Uterus (tissue), 4 donors: Measurements from ENCODE around the gene RASGRF1. TPM values are rescaled to one million over a fixed set of nuclear protein-coding genes. Genes with fewer than 3 reads are reported as not detected.
"Not testable (repeated sequence)": the region's sequence is repeated elsewhere in the genome, so short reads cannot be mapped to it uniquely, and the experiment has no call there.

ENCODE experiments used
- DNase-seq, 2 donors: peaks; one replicate each; pipeline ENCODE4 v3.0.0-alpha.2; 2019 to 2020
- H3K27ac ChIP-seq, 2 donors: fragments of 200-600 bp; sonication (generic); 1 replicate in 1 of 2; 2 replicates in 1 of 2; pipeline ENCODE4 v1.5.1; 2016 to 2018
- H3K27me3 ChIP-seq, 2 donors: fragments of 200-600 bp; sonication (generic); one replicate each; pipeline ENCODE4 v1.5.1; 2018 to 2019; ENCODE audit warnings: control low read depth in 1 of 2
- H3K36me3 ChIP-seq, 2 donors: fragments of 200-600 bp; sonication (generic); one replicate each; pipeline ENCODE4 v1.5.1; 2019; ENCODE audit warnings: control low read depth in 1 of 2
- H3K4me1 ChIP-seq, 2 donors: fragments of 200-600 bp; sonication (generic); one replicate each; pipeline ENCODE4 v1.5.1; 2018 to 2019; ENCODE audit warnings: control low read depth in 1 of 2
- H3K4me3 ChIP-seq, 2 donors: fragments of 200-600 bp; sonication (generic); 1 replicate in 1 of 2; 2 replicates in 1 of 2; pipeline ENCODE4 v1.5.1; 2018 to 2019; ENCODE audit warnings: mild to moderate bottlenecking in 1 of 2
- H3K9me3 ChIP-seq, 2 donors: fragments of 200-600 bp; sonication (generic); one replicate each; pipeline ENCODE4 v1.5.1; 2019; ENCODE audit warnings: control low read depth in 1 of 2
- POLR2A ChIP-seq, 2 donors: fragments of 450-650 bp; IDR thresholded peaks; one replicate each; pipeline ENCODE4 v1.6.1; 2016; ENCODE audit warnings: antibody characterized with exemption in 2 of 2, mild to moderate bottlenecking in 1 of 2, moderate library complexity in 1 of 2
- intact Hi-C: fragments of 100-400 bp; cut with DNase I; formaldehyde crosslinking; loops from one replicate; pipeline ENCODE4 v1.15.1; 2023; ENCODE audit warnings: low total_unique reads
- total RNA-seq, 4 donors: library from RNA; depleted of rRNA in 3 of 4; stranded (reverse); fragments of >200 nt in 3 of 4; gene quantifications; one replicate each; pipeline versions ENCODE4 v1.1.0 to v1.2.4, GENCODE V29; 2014 to 2023
- TF ChIP-seq, protein P1 (sequence below), 4 experiments: fragments of 200-600 bp in 2 of 4; fragments of 450-650 bp in 2 of 4; sonication (generic) in 2 of 4; IDR thresholded peaks; one replicate each; pipeline ENCODE4 v1.5.1; 2016 to 2019; ENCODE audit warnings: antibody characterized with exemption in 4 of 4, mild to moderate bottlenecking in 2 of 4, moderate library complexity in 1 of 4
- donor health status: DM: yes; HTN: yes; CAD: no.

Gene RASGRF1
- total RNA-seq, 4 donors from 2014 or later = 0.21 to 3.4 (median 1.8) TPM; not detected in 1

DNA sequence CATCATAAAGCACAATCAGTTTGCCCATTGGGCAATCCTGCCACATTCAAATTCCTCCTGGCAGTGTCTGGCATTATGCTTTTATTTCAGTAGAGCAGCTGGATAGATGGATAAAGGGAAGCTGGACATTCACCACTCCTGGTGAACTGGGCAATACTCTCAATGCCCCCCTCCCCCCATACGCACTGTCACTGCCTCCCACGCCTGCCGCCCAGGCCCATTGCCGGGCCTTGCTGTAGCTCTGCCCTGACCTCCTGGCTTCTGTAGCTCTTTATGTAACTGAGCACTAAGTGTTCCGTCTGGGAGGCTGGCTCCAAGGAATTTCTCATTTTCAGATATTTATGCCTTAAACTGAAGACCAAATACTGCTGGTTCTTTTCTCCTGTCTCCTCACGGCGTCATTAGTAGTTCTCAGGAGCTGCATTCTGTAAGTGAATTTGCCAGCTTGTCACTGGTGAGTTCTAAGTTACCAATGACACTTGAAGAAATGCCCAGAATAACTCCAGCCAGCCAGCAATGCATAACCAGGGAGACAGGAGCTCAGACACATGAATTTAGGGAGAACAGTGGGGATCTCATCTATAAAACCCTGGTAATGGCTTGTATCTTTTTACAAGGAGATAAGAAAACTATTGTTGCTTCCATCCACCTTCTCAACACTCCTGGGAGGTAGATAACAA lies 25.5 kb upstream of the RASGRF1 start:
- H3K9me3 ChIP-seq = no peaks in the 10 kb centered on the region
- H3K27ac ChIP-seq = no peak overlapping the region
- no peaks in the 10 kb centered on the region for H3K36me3 ChIP-seq
- H3K4me1 ChIP-seq = no peaks in the 10 kb centered on the region
- TF ChIP-seq, protein P1, sequence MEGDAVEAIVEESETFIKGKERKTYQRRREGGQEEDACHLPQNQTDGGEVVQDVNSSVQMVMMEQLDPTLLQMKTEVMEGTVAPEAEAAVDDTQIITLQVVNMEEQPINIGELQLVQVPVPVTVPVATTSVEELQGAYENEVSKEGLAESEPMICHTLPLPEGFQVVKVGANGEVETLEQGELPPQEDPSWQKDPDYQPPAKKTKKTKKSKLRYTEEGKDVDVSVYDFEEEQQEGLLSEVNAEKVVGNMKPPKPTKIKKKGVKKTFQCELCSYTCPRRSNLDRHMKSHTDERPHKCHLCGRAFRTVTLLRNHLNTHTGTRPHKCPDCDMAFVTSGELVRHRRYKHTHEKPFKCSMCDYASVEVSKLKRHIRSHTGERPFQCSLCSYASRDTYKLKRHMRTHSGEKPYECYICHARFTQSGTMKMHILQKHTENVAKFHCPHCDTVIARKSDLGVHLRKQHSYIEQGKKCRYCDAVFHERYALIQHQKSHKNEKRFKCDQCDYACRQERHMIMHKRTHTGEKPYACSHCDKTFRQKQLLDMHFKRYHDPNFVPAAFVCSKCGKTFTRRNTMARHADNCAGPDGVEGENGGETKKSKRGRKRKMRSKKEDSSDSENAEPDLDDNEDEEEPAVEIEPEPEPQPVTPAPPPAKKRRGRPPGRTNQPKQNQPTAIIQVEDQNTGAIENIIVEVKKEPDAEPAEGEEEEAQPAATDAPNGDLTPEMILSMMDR (IDR thresholded peaks at IDR 0.05) = no peak
- no peak for TF ChIP-seq POLR2A (IDR thresholded peaks at IDR 0.05)
- no peak overlapping the region for H3K4me3 ChIP-seq
- no peaks in the 10 kb centered on the region for H3K27me3 ChIP-seq
- intact Hi-C loops = no loop called here
- DNase-seq = no peak

DNA sequence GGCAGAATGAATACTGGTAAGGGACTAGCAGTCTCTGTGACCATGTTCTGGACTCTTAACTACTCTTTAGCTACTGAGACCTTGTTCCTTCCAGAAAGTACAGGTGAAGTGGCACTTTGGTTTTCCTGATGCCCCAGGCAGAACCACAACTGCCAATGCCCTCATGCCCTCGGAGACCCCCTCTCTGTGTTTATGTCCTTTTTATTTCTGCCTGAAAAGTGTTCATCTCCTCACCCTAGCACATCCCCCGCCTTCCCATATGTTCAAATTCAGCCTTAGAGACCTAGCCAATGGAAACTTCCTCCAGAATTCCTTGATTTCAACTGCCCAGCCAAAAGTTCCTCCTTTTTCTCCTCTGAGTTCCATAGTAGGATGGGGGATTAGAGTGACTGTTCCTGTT lies 23.3 kb upstream of the RASGRF1 start:
- intact Hi-C loops = no loop called here
- Histone ChIP-seq H3K9me3 (no peaks in the 10 kb centered on the region), H3K27ac (no peak overlapping the region), H3K36me3 (no peaks in the 10 kb centered on the region), H3K4me3 (no peak overlapping the region), H3K27me3 (no peaks in the 10 kb centered on the region), H3K4me1 (no peaks in the 10 kb centered on the region)
- DNase-seq = no peak
- TF ChIP-seq, protein P1 (IDR thresholded peaks at IDR 0.05) = no peak
- no peak for TF ChIP-seq POLR2A (IDR thresholded peaks at IDR 0.05)

DNA sequence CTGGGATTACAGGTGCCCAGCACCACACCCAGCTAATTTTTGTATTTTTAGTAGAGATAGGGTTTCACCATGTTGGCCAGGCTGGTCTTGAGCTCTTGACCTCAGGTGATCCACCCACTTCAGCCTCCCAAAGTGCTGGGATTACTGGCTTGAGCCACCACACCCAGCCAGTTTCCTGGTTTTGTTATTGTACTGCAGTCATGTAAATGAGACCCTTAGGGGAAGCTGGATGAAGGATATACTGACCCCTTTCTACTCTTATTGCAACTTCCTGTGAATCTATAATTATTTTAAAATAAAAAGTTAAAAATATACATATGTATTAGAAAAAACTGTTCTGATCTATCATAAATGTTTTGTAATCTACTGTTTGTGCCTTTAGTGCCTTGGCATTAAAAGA lies 20.8 kb upstream of the RASGRF1 start:
- H3K9me3 ChIP-seq, intact Hi-C loops, H3K36me3 ChIP-seq, H3K4me1 ChIP-seq, H3K4me3 ChIP-seq, H3K27ac ChIP-seq, DNase-seq, H3K27me3 ChIP-seq: not testable (repeated sequence)

DNA sequence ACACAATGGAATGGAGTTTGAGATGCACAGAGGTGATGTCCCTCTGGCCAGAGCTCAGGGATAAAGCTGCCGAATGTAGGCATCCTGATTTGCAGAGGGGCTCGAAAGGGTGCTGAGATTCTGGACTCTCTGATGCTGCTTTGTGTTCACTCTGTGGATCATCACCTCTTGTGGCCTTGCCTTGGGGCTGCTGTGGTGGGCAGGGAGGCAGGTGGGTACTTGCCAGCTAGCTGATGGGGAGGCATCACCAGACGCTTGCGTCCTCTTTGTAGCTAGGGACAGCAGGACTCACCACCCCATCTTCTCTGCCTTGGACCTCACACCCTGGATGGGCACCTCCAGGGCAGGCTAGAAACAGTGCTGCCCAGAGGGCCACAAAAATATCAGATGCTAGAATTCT lies 14.6 kb upstream of the RASGRF1 start:
- no peaks in the 10 kb centered on the region for H3K36me3 ChIP-seq
- no peak overlapping the region for H3K27ac ChIP-seq
- intact Hi-C loops = no loop called here
- H3K27me3 ChIP-seq = no peaks in the 10 kb centered on the region
- H3K4me1 ChIP-seq = no peaks in the 10 kb centered on the region
- TF ChIP-seq, protein P1 (IDR thresholded peaks at IDR 0.05) = no peak
- TF ChIP-seq POLR2A (IDR thresholded peaks at IDR 0.05) = no peak
- no peaks in the 10 kb centered on the region for H3K9me3 ChIP-seq
- DNase-seq = no peak
- no peak overlapping the region for H3K4me3 ChIP-seq

DNA sequence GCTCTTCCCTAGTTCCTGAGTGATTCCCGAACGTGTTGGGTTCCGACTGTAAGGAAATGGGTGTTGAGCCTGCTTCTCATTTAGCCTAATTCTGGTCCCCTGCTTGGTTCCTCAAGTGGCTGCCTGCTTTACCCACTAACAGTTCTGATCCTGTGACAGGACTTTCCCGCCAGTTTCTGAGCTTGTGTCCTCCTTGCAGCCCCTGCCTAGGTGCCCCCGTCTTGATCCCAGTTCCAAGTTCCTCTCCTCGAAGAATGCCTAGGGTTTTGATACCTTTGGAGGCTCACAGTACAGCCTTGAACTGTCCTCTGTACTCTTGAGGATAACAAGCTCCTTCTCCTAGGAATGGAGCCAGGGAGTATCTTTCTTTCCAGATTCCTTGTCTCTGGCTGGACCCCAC lies 12.0 kb upstream of the RASGRF1 start:
- Histone ChIP-seq H3K9me3 (no peaks in the 10 kb centered on the region), H3K36me3 (no peaks in the 10 kb centered on the region), H3K27me3 (peaks cover 0 to 5% of the 10 kb centered on the region in 2 donors), H3K4me1 (no peaks in the 10 kb centered on the region), H3K27ac (no peak overlapping the region), H3K4me3 (no peak overlapping the region)
- no peak for TF ChIP-seq POLR2A (IDR thresholded peaks at IDR 0.05)
- TF ChIP-seq, protein P1 (IDR thresholded peaks at IDR 0.05) = no peak
- DNase-seq = no peak
- intact Hi-C loops = no loop called here
